ENCODE data around the gene VASP.
A peak's percentile ranks its signal among the peaks of the same experiment; 100 is the strongest.

The VASP gene

GRCh38 chr19:45515081-45515624, 7.9 kb downstream of the VASP start:
- no peak for DNase-seq (ENCODE audit: low read depth in 3 of 3)

GRCh38 chr19:45515807-45516401, 8.6 kb downstream of the VASP start:
- no peak for DNase-seq (ENCODE audit: low read depth in 3 of 3)

DNA sequence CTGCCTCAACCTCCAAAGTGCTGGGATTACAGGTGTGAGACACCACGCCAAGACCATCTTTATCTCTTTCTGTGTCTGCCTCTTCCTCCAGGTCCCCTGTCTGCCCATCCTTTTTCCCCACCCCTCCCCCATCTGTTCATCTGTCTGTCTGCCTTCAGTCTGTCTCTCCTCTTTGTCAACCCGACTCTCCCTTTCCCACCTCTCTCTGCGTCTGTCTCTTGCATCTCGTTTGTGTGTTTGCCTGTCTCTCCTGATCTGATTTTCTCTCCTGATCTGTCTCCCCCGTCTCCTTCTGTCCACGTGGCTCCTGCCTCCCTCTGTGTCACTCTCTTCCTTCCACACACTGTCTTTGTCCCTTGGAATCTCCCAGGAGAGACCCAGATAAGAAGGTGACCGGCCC, 10.0 kb downstream of the VASP start:
- no peak for DNase-seq (ENCODE audit: low read depth in 3 of 3)

GRCh38 chr19:45517641-45518468, 10.6 kb downstream of the VASP start:
- DNase-seq (ENCODE audit: low read depth in 3 of 3), result no peak

DNA sequence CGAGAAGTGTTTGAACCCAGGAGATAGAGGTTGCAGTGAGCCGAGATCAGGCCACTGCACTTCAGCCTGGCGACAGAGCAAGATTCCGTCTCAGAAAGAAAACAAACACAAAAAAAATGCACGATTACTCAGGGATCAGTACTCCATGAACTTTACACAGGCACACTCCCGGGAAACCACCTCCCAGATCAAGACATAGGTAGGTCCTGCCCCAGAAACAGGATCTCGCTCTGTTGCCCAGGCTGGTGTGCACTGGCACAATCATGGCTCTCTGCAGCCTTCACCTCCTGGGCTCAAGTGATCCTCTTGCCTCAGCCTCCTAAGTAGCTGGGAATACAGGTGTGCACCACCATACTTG, 11.2 kb downstream of the VASP start:
- DNase-seq (ENCODE audit: low read depth in 3 of 3), result no peak

DNA sequence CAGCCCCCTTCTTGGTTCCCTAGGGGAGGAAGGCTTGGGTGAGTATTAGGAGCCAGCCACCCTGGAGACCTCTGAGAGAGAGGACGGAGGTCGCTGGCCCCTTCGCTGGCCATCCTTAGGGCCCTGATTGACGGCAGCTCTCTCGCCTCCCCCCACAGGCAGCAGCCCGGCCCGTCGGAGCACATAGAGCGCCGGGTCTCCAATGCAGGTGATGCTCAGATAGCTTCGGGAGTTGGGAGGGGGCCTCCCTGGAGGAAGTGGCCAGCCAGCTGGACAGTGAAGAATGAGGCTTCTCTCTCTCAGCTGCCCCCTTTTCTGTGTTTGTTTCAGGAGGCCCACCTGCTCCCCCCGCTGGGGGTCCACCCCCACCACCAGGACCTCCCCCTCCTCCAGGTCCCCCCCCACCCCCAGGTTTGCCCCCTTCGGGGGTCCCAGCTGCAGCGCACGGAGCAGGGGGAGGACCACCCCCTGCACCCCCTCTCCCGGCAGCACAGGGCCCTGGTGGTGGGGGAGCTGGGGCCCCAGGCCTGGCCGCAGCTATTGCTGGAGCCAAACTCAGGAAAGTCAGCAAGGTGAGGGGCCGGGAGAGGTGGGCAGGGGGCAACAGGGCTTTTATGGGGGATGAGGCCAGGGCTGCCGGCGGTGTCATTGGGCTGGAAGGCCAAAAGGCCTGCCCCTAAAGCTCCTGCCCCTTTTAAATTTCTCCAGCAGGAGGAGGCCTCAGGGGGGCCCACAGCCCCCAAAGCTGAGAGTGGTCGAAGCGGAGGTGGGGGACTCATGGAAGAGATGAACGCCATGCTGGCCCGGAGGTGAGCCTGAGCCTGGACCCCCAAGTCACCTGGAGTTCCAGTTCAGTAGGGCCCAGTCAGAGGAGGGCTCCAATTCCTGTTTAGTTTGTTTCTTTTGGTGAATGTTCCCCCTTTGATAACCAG, 15.0 kb downstream of the VASP start:
- no peak for DNase-seq (ENCODE audit: low read depth in 3 of 3)

GRCh38 chr19:45523642-45524256, 16.5 kb downstream of the VASP start:
- peak; percentile 59 to 69 (median 66) for DNase-seq (ENCODE audit: low read depth in 3 of 3)

- no peak for DNase-seq (ENCODE audit: low read depth in 3 of 3)
Observed at GRCh38 chr19:45524575-45525129, 17.4 kb downstream of the VASP start.

GRCh38 chr19:45526143-45526542, 18.9 kb downstream of the VASP start:
- no peak for DNase-seq (ENCODE audit: low read depth in 3 of 3)

GRCh38 chr19:45526971-45527370, 19.7 kb downstream of the VASP start:
- DNase-seq (ENCODE audit: low read depth in 3 of 3), result no peak

DNA sequence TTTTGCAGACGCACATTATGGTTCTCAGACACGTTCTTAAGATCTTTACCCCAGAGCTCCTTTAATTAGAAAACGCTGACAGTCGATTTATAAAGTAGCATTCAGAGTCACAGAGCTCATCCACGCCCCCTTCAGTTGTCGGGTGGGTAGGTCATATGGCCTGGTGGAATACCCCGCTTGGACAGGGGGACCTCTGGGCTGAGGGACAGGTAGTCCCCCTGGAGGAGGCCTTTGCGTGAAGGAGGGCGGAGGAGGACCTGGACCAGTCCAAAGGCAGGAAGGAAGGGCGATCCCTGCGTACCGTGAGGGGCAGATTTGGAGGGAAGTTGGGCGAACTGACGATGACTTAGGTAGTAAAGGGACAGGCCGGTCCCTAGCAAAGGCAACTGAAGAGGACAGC, 20.5 kb downstream of the VASP start:
- DNase-seq (ENCODE audit: low read depth in 3 of 3), result no peak

GRCh38 chr19:45528149-45528743, 21.0 kb downstream of the VASP start:
- DNase-seq (ENCODE audit: low read depth in 3 of 3), result no peak

DNA sequence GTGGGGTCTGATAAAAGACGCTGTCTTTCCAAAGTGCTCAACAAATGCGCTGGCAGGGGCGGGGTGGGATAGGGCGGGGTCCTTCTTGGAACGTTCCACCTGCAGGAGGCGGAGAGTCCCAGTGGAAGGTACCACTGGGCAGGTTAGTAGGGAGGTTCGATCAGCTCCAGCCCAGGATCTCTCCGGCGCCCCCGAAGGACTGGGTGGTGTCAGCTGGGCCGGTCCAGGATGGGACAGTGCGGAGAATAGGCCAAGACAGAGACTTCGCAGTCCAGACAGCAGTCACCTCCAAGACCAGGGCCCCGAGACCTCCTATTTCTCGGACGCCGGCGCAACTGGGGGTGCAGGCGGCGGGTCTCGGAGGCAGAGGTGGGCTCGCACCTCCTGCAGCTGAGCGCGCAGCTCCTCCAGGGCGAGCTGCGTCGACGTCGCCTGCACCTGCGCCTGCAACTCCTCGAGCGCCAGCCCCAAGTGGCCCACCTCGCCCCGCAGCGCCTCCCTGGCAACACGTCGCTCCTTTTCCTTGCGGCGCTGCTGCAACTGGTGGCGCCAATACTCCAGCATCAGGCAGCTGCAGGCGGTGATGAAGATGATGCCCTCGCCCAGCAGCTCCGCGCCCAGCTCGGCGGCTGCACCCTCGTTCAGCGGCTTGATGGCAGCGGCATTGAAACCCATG, 21.6 kb downstream of the VASP start:
- DNase-seq (ENCODE audit: low read depth in 3 of 3), result no peak

- DNase-seq (ENCODE audit: low read depth in 3 of 3), result no peak
Observed at GRCh38 chr19:45529420-45529785, 22.1 kb downstream of the VASP start.

DNA sequence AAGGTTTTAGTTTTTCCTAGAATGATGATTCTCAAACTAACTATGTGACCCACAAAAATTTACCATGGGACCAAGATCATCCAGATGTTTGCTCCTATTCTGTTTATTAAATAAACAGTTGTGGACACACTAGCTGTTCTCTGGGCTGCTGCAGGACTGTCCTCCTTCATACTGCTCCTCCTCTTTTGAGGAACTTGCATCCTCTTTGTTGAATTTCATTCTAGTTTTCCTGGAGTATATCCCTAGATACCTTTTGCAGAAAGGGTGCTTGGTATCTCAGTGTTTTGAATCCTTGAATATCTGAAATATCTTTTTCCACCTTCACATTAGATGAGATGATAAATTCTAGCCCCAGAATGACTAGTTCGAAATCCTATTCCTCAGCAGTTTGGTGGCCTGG, 24.1 kb downstream of the VASP start:
- no peak for DNase-seq (ENCODE audit: low read depth in 3 of 3)

DNA sequence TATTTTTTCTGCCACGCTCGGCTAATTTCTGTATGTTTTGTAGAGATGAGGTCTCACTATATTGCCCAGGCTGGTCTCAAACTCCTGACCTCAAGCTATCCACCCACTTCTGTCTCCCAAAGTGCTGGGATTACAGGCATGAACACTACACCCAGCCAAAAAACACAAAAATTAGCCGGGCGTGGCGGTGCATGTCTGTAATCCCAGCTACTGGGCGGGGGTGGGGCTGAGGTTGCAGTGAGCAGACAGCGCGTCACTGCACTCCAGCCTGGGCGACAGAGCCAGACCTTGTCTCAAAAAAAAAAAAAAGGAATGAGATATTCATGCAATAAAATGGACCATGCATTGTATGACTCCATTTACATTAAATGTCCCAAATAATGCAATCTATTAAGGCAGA, 32.2 kb downstream of the VASP start:
- DNase-seq (ENCODE audit: low read depth in 3 of 3), result no peak

- DNase-seq (ENCODE audit: low read depth in 3 of 3), result no peak
Observed at GRCh38 chr19:45542234-45542668, 35.0 kb downstream of the VASP start.

DNA sequence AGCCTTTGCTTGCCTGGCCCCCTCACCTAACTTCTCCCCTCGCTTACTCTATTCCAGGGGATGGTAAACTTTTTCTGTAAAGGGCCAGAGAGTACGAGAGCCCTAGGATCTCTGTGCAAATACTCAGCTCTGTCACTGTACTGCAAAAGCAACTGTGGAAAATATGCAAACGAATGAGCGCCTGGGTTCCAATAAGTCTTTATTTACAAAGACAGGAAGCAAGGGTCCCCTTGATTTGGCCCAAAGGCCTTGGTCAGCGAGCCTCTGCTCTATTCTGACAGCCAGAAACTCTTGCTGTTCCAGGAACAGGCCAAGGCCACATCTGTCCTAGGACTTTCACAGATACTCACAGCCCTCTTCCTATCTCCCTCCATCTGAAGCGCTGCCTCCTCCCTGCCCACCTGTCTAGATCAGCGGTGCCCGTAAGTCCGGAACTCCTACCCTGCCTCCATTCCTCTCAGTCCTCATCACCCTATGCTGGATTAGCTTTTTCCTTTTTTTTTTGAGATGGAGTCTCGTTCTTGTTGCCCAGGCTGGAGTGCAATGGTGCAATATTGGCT, 40.0 kb downstream of the VASP start:
- no peak for DNase-seq (ENCODE audit: low read depth in 3 of 3)

DNA sequence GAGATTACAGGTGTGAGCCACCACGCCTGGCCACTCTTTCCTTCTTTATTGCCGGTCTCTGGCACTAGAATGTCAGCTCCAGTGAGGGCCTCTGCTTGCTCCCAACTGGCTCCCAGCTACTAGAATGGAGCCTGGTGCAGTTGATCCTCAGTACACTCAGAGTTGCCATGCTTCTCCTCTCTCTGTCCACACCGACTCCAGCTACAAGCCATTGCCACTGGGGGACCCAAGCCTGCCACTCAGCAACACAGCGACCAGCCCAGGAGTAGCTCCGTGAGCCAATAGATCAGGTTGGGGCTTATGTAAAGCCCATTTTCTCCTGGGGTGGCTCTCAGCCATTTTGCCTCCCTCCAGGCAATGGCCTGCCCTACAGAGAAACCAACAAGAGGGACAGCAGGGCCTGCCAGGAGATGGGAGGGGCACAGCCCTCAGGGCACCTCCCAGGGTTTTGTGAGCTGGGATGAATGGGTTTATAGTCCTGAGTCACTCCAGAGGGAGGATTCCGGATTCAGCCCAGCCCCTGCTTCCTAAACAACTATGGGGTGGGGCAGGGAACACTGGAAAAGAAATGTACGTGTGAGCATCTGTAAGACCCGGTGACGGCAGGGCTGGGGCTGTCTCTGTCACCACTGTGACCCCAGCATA, 40.8 kb downstream of the VASP start:
- no peak for DNase-seq (ENCODE audit: low read depth in 3 of 3)

- no peak for DNase-seq (ENCODE audit: low read depth in 3 of 3)
Observed at GRCh38 chr19:45553464-45553863, 46.2 kb downstream of the VASP start.
